Activated CD4-positive, alpha-beta T cell treated with anti-CD3 and anti-CD28 coated beads for 36 hours (primary cell): ENCODE data around the gene FIP1L1. TPM values are rescaled to one million over a fixed set of nuclear protein-coding genes. Genes with fewer than 3 reads are reported as not detected.

Source experiments
- ATAC-seq: fragments of 200-7000 bp; cut with Tn5 transposase; one replicate; pipeline ENCODE4 v1.10.0; 2021; ENCODE audit warnings: mild to moderate bottlenecking, moderate library complexity
- CTCF ChIA-PET: fragments of 350-600 bp; sonication (Branson Sonifier 250); formaldehyde crosslinking; loops from one replicate; lab custom pipeline; 2021; ENCODE audit warnings: antibody characterized with exemption; lab: Charles Lee
- POLR2A ChIA-PET: fragments of 350-600 bp; sonication (Branson Sonifier 250); formaldehyde crosslinking; loops from one replicate; lab custom pipeline; 2021; ENCODE audit warnings: antibody characterized with exemption, inconsistent platforms; lab: Charles Lee
- DNase-seq: peaks from one replicate; pipeline ENCODE4 v3.0.0-alpha.2; 2020
- H3K27ac Mint-ChIP-seq: one replicate; pipeline ENCODE4 v1.8.0; 2021; ENCODE audit warnings: mixed read lengths
- H3K27me3 Mint-ChIP-seq: one replicate; pipeline ENCODE4 v1.8.0; 2021; ENCODE audit warnings: mixed read lengths
- H3K36me3 Mint-ChIP-seq: one replicate; pipeline ENCODE4 v1.8.0; 2021; ENCODE audit warnings: low read depth, mixed read lengths
- H3K4me1 Mint-ChIP-seq: one replicate; pipeline ENCODE4 v1.8.0; 2021; ENCODE audit warnings: mixed read lengths
- H3K4me3 Mint-ChIP-seq: one replicate; pipeline ENCODE4 v1.8.0; 2021; ENCODE audit warnings: mild to moderate bottlenecking, moderate library complexity, mixed read lengths
- H3K9me3 Mint-ChIP-seq: one replicate; pipeline ENCODE4 v1.8.0; 2021; ENCODE audit warnings: low read depth, mixed read lengths
- intact Hi-C, 2 experiments: fragments of 100-400 bp; cut with DNase I in 1 of 2; cut with micrococcal nuclease in 1 of 2; formaldehyde crosslinking; loops; one replicate each; pipeline versions ENCODE4 v1.14.2 to v1.15.1; 2022 to 2024; cut with DNase I, micrococcal nuclease
- total RNA-seq, 2 experiments: library from RNA; stranded (reverse); gene quantifications; one replicate each; pipeline ENCODE4 v1.2.3, GENCODE V29; 2021

FIP1L1 gene
- total RNA-seq, 2 experiments from 2014 or later, result 72.3 to 96.3 TPM

GRCh38 chr4:53505947-53506346 is 128.5 kb downstream of the FIP1L1 start:
- POLR2A ChIA-PET, result no interaction called here
- CTCF ChIA-PET, result interaction anchor here (0.5 kb wide), 1 partner anchor 55 kb away, joined by 4 read pairs; no protein-coding TSS in a partner anchor

GRCh38 chr4:53507058-53507457 is 129.6 kb downstream of the FIP1L1 start:
- peaks cover 9% of the 10 kb centered on the region for H3K27me3 Mint-ChIP-seq
- ChIA-PET CTCF (interaction anchor here (0.6 kb wide), 1 partner anchor 51 kb away, joined by 3 read pairs; no protein-coding TSS in a partner anchor), POLR2A (no interaction called here)
- DNase-seq (no peak), ATAC-seq (no peak)
- H3K27ac Mint-ChIP-seq, result no peak overlapping the region
- no peak overlapping the region for H3K4me3 Mint-ChIP-seq
- intact Hi-C loops, result no loop called here
- no peaks in the 10 kb centered on the region for H3K9me3 Mint-ChIP-seq
- H3K36me3 Mint-ChIP-seq, result no peaks in the 10 kb centered on the region
- H3K4me1 Mint-ChIP-seq, result no peaks in the 10 kb centered on the region

More at GRCh38 chr4:53505947-53506346, 128.5 kb downstream of the FIP1L1 start:
- intact Hi-C loops, result no loop called here
- peaks cover 8% of the 10 kb centered on the region for H3K27me3 Mint-ChIP-seq
- no peak overlapping the region for H3K4me3 Mint-ChIP-seq
- H3K27ac Mint-ChIP-seq, result no peak overlapping the region
- no peak for ATAC-seq
- no peaks in the 10 kb centered on the region for H3K36me3 Mint-ChIP-seq
- no peak for DNase-seq
- H3K9me3 Mint-ChIP-seq, result no peaks in the 10 kb centered on the region
- H3K4me1 Mint-ChIP-seq, result no peaks in the 10 kb centered on the region

DNA sequence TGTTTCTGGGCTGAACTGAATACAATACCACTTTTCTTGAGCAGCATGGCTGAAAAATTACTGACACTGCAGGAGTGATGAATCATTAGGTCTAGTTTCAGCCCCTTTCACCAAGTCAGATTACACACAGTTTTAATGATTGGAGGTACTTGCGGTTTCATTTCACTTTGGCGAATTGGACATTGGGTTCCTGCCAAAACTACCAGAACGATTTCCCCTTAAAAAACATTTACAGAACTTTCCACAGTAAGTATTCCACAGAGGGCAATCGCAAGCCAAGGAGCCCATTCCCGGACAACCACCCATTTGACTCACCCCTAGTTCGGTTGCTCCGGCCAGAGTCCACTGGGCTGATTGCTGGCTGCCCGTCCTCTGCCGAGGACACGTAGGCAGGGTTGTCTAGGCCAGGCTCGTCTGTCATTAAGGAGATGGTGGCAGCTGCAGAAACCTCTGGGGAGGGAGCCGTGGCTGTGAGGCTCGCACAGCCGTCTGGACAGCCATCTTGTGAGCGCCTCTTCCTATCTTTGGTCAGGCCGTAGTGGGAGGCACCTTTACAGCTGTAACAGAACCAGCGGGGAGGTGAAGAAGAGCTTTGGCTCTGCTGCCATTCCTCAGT is 130.3 kb downstream of the FIP1L1 start:
- Mint-ChIP-seq H3K36me3 (no peaks in the 10 kb centered on the region), H3K27me3 (peaks cover 9% of the 10 kb centered on the region), H3K4me1 (no peaks in the 10 kb centered on the region), H3K9me3 (no peaks in the 10 kb centered on the region), H3K4me3 (no peak overlapping the region), H3K27ac (no peak overlapping the region)
- ATAC-seq (no peak), DNase-seq (no peak)
- POLR2A ChIA-PET, result no interaction called here
- CTCF ChIA-PET, result interaction anchor here (0.6 kb wide), 1 partner anchor 50 kb away, joined by 3 read pairs; no protein-coding TSS in a partner anchor
- intact Hi-C loops, result no loop called here

- intact Hi-C loops, result no loop called here
- Mint-ChIP-seq H3K4me1 (no peaks in the 10 kb centered on the region), H3K4me3 (no peak overlapping the region), H3K27me3 (peaks cover 9% of the 10 kb centered on the region), H3K9me3 (no peaks in the 10 kb centered on the region), H3K36me3 (no peaks in the 10 kb centered on the region), H3K27ac (no peak overlapping the region)
- DNase-seq (no peak), ATAC-seq (no peak)
- ChIA-PET POLR2A (no interaction called here), CTCF (interaction anchor here (0.7 kb wide), 1 partner anchor 493 kb away, joined by 4 read pairs; no protein-coding TSS in a partner anchor)
Observed at GRCh38 chr4:53508446-53508845, 131.0 kb downstream of the FIP1L1 start.

DNA sequence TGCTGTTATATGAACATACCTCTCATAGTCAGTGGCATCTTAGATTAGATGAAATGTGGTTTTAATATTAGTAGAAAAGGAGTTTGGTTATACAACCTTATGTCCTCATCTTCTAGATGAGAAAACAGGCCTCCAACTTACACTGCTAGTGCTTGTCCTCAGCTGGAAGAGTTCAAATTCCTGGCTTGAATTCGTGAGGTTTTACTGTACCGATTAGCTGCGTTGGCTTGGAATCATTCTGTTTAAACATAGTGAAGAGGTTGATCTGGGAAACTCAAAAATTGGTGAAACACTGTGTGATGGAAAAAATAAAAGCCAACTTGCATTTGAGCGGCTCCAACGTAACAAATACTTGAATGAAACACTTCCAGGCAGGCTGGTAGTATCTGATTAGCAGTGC is 132.9 kb downstream of the FIP1L1 start:
- no peak for DNase-seq
- Mint-ChIP-seq H3K4me3 (no peak overlapping the region), H3K4me1 (no peaks in the 10 kb centered on the region), H3K27ac (no peak overlapping the region), H3K9me3 (no peaks in the 10 kb centered on the region), H3K36me3 (no peaks in the 10 kb centered on the region), H3K27me3 (peaks cover 7% of the 10 kb centered on the region)
- ChIA-PET POLR2A (no interaction called here), CTCF (interaction anchor here (0.7 kb wide), 1 partner anchor 246 kb away, joined by 5 read pairs; no protein-coding TSS in a partner anchor)
- no peak for ATAC-seq
- intact Hi-C loops, result no loop called here

Other genes with a start within 250 kb of the FIP1L1 start
- gene SCFD2, start 11.6 kb upstream of the FIP1L1 start, total RNA-seq, result 10 to 100 TPM; 21.6 to 22.5 TPM
- not detected for gene LNX1, start 213.8 kb downstream of the FIP1L1 start, total RNA-seq